ENCODE data around the gene GJB2. TPM values are rescaled to one million over a fixed set of nuclear protein-coding genes. Genes with fewer than 3 reads are reported as not detected.
A peak's percentile ranks its signal among the peaks of the same experiment; 100 is the strongest.

GJB2 gene
- total and polyA plus RNA-seq, 2 donors (not counting 1 experiment from before 2014, with no cell fraction given): 0.09 TPM; not detected in 1

GRCh38 chr13:20181188-20181587 lies 11.6 kb downstream of the GJB2 start:
- no peaks in the 10 kb centered on the region for H3K79me2 ChIP-seq (ENCODE audit: control insufficient read depth, insufficient read depth, low read length)
- no peak overlapping the region for H3K4me3 ChIP-seq (replicated peaks in 1 of 4; ENCODE audit: control extremely low read depth in 1 of 4, insufficient read depth in 1 of 4, low read depth in 3 of 4, low read length in 4 of 4)
- H3K27ac ChIP-seq (ENCODE audit: insufficient read depth, low read length): no peak overlapping the region
- no peak overlapping the region for H3K9ac ChIP-seq (ENCODE audit: insufficient read depth, low read length)
- H2AFZ ChIP-seq (ENCODE audit: low read length): no peak overlapping the region
- peaks cover 23% of the 10 kb centered on the region for H3K27me3 ChIP-seq (ENCODE audit: control insufficient read depth, insufficient read depth, low read length)
- H3K4me1 ChIP-seq (ENCODE audit: control insufficient read depth, extremely low read depth, insufficient read depth, low read length): no peaks in the 10 kb centered on the region
- H3K4me2 ChIP-seq (ENCODE audit: extremely low read depth, insufficient read depth, low read length): no peak overlapping the region
- no peaks in the 10 kb centered on the region for H3K36me3 ChIP-seq (ENCODE audit: control insufficient read depth, insufficient read depth, low read length)
- DNase-seq (ENCODE audit: low read depth in 2 of 2): no peak
- no peaks in the 10 kb centered on the region for H4K20me1 ChIP-seq (ENCODE audit: control insufficient read depth, extremely low read depth, insufficient read depth, low read length)
- H3K9me3 ChIP-seq (ENCODE audit: control insufficient read depth, insufficient read depth, low read depth, low read length): no peaks in the 10 kb centered on the region
- TF ChIP-seq CTCF (conservative IDR thresholded peaks at IDR 0.05 in 1 of 2, IDR thresholded peaks at IDR 0.05 in 1 of 2; ENCODE audit: low read depth in 1 of 2, low read length in 2 of 2) (no peak), EZH2 (IDR thresholded peaks at IDR 0.05; ENCODE audit: low read length, missing control alignments) (no peak)

- no peaks in the 10 kb centered on the region for H3K36me3 ChIP-seq (ENCODE audit: control insufficient read depth, insufficient read depth, low read length)
- H2AFZ ChIP-seq (ENCODE audit: low read length): no peak overlapping the region
- DNase-seq (ENCODE audit: low read depth in 2 of 2): no peak
- peaks cover 12% of the 10 kb centered on the region for H3K27me3 ChIP-seq (ENCODE audit: control insufficient read depth, insufficient read depth, low read length)
- H3K4me1 ChIP-seq (ENCODE audit: control insufficient read depth, extremely low read depth, insufficient read depth, low read length): peaks cover 8% of the 10 kb centered on the region
- no peaks in the 10 kb centered on the region for H3K9me3 ChIP-seq (ENCODE audit: control insufficient read depth, insufficient read depth, low read depth, low read length)
- no peak overlapping the region for H3K27ac ChIP-seq (ENCODE audit: insufficient read depth, low read length)
- no peak overlapping the region for H3K4me3 ChIP-seq (replicated peaks in 1 of 4; ENCODE audit: control extremely low read depth in 1 of 4, insufficient read depth in 1 of 4, low read depth in 3 of 4, low read length in 4 of 4)
- H3K4me2 ChIP-seq (ENCODE audit: extremely low read depth, insufficient read depth, low read length): no peak overlapping the region
- no peaks in the 10 kb centered on the region for H4K20me1 ChIP-seq (ENCODE audit: control insufficient read depth, extremely low read depth, insufficient read depth, low read length)
- H3K9ac ChIP-seq (ENCODE audit: insufficient read depth, low read length): no peak overlapping the region
- TF ChIP-seq EZH2 (IDR thresholded peaks at IDR 0.05; ENCODE audit: low read length, missing control alignments) (no peak), CTCF (conservative IDR thresholded peaks at IDR 0.05 in 1 of 2, IDR thresholded peaks at IDR 0.05 in 1 of 2; ENCODE audit: low read depth in 1 of 2, low read length in 2 of 2) (no peak)
- no peaks in the 10 kb centered on the region for H3K79me2 ChIP-seq (ENCODE audit: control insufficient read depth, insufficient read depth, low read length)
Measured at GRCh38 chr13:20178156-20178555, 14.6 kb downstream of the GJB2 start.

GRCh38 chr13:20177049-20177831 lies 15.5 kb downstream of the GJB2 start:
- H3K4me2 ChIP-seq (ENCODE audit: extremely low read depth, insufficient read depth, low read length): peak overlapping the region; percentile 48
- no peaks in the 10 kb centered on the region for H3K36me3 ChIP-seq (ENCODE audit: control insufficient read depth, insufficient read depth, low read length)
- no peak overlapping the region for H2AFZ ChIP-seq (ENCODE audit: low read length)
- DNase-seq (ENCODE audit: low read depth in 2 of 2): no peak
- H3K9me3 ChIP-seq (ENCODE audit: control insufficient read depth, insufficient read depth, low read depth, low read length): no peaks in the 10 kb centered on the region
- H3K4me3 ChIP-seq (replicated peaks in 1 of 4; ENCODE audit: control extremely low read depth in 1 of 4, insufficient read depth in 1 of 4, low read depth in 3 of 4, low read length in 4 of 4): peak overlapping the region in 1 of 4 experiments; percentile 20
- no peak overlapping the region for H3K9ac ChIP-seq (ENCODE audit: insufficient read depth, low read length)
- no peak for TF ChIP-seq CTCF (conservative IDR thresholded peaks at IDR 0.05 in 1 of 2, IDR thresholded peaks at IDR 0.05 in 1 of 2; ENCODE audit: low read depth in 1 of 2, low read length in 2 of 2)
- no peak for TF ChIP-seq EZH2 (IDR thresholded peaks at IDR 0.05; ENCODE audit: low read length, missing control alignments)
- H3K4me1 ChIP-seq (ENCODE audit: control insufficient read depth, extremely low read depth, insufficient read depth, low read length): peaks cover 8% of the 10 kb centered on the region
- H3K27ac ChIP-seq (ENCODE audit: insufficient read depth, low read length): no peak overlapping the region
- peaks cover 8% of the 10 kb centered on the region for H3K27me3 ChIP-seq (ENCODE audit: control insufficient read depth, insufficient read depth, low read length)
- no peaks in the 10 kb centered on the region for H4K20me1 ChIP-seq (ENCODE audit: control insufficient read depth, extremely low read depth, insufficient read depth, low read length)
- H3K79me2 ChIP-seq (ENCODE audit: control insufficient read depth, insufficient read depth, low read length): no peaks in the 10 kb centered on the region

Data from fibroblast of lung (primary cell).